Stimulated activated CD4-positive, alpha-beta T cell treated with anti-CD3 and anti-CD28 coated beads, TNF-alpha, amount 100 ng/mL, for 1 hour (primary cell): ENCODE measurements around the gene IRGQ.
"Not testable (repeated sequence)": the region's sequence is repeated elsewhere in the genome, so short reads cannot be mapped to it uniquely, and the experiment has no call there.

ENCODE experiments used
- DNase-seq, 3 donors: peaks; one replicate each; pipeline ENCODE4 v3.0.0-alpha.2; 2020; ENCODE audit warnings: low read depth in 3 of 3, low spot score in 1 of 3

IRGQ gene

DNA sequence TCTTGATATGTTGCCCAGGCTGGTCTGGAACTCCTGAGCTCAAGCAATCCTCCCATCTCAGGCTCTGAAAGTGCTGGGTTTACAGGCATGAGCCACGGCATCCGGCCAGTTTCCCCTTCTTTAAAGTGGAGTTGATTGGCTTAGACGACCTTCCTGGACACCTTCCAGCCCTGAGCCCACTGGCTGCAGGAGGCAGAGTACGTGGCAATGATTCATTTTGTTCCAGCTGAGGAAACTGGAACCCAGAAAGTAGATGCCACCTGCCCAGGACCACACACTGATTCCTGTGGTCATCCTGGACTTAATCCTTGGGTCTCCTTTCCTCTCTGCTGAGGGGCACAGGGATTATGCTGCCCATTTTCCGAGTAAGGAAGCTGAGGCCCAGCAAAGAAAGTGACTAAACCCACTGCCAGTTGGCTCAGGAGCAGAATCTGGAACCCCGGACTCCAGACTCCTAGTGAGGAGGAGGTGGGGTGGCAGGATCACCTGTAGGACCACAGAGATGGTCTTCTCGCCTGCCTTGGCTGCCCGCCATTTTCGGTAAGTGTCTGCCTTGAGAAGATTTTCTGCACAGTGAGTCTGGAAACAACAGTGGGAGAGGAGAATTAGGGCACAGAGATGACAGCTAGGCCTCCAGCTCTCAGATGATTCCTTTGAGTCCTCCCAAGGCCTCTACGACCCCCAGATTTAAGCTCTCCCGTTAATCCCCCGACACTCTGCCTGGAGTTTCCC lies 21.3 kb downstream of the IRGQ start:
- DNase-seq, result no peak

DNA sequence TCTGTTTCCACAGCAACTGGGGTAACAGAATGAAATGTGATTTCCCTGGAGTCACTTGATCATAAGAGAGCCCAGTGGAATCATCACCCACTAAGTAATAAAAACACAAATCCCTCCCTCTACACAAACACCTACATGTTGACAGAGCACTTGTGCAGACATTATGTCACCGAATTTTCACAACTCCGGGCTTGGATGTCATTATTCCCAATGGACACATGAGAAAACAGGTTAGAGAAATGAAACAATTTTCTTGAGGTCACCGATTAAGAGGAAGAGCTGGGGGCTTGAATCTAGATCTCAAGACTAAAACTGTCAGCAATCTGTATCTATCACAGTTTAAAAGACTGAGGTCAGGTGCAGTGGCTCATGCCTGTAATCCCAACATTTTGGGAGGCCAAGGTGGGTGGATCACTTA lies 23.8 kb downstream of the IRGQ start:
- no peak for DNase-seq

DNA sequence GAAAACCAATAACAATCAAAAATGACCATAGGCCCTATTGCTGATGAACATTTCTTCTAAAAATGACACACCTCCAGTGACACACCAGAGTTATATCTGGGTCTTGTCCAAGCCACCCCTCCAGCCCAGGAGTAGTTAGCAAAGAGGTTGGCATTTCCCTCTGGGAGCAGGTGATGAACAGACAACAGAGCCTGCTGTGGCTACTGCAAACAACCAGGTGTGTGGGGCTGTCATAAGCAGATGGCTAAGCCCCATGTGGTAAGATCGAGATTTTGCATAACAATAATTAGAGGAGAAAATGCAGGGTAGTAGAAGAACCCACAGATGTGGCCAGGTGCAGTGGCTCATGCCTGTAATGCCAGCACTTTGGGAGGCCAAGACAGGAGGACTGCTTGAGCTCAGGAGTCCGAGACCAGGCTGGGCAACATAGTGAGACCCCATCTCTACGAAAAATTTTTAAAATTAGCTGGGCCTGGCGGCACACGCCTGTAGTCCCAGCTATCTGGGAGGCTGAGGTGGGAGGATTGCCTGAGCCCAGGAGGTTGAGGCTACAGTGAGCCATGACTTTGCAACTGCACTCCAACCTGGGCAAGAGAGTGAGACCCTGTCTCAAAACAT lies 25.7 kb downstream of the IRGQ start:
- no peak for DNase-seq

DNA sequence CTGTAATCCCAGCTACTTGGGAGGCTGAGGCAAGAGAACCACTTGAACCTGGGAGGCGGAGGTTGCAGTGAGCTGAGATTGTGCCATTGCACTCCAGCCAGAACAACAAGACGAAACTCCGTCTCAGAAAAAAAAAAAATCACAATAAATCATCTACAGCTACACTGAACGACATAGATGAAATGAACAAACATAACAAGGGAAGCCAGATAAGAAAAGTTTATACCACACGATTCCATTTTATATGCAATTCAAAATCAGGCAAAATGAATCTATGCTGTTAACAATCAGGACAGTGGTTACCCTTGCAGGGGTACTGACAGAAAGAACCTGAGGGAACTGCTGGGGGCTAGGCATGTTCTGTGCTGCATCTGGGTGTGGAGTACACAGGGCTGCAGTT lies 26.3 kb downstream of the IRGQ start:
- DNase-seq, result no peak

DNA sequence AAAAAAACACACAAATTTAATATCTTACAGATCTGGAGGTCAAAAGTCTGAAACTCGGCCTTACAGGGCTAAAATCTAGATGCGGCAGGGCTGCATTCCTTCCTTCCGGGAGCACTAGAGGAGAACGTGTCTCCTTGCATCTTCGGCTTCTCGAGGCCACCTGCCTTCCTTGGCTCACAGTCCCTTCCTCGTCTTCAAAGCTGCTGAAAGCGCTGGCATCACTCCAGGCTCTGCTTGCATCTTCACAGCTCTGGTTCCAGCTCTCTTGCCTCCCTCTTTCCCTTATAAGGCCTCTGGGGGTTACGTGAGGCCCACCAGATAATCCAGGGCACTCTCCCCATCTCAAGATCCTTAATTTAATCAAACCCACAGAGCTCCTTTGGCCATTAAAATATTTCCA lies 31.1 kb downstream of the IRGQ start:
- no peak for DNase-seq

DNA sequence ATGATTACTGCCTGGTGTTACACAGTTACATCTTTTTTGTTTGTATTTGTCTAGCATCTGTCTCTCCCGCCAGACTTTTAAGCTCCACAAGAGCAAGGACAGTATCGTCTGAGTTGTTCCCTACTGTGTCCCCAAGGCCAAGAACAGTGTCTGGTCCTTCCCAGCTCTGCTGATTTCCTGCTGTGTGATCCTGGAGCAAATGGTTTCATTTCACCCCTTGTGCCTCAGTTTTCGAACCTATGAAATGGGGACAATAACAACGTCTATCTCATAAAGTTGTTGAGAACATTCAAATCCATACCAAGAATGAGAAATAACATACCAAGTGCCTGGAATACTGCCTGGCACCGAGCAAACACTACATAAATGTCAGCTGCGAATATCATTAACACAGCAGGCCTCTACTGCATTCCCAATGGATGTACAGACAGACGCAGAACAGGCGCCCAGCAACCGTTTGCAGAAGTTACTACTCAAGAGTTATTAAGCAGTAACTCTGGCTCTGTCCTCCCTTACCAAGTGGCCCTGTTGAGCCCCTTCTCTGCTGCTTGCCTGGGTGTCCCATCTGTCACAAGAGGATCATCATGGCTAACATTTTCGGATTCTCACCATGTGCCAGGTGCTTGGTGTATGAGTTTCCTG lies 32.0 kb downstream of the IRGQ start:
- no peak for DNase-seq

DNA sequence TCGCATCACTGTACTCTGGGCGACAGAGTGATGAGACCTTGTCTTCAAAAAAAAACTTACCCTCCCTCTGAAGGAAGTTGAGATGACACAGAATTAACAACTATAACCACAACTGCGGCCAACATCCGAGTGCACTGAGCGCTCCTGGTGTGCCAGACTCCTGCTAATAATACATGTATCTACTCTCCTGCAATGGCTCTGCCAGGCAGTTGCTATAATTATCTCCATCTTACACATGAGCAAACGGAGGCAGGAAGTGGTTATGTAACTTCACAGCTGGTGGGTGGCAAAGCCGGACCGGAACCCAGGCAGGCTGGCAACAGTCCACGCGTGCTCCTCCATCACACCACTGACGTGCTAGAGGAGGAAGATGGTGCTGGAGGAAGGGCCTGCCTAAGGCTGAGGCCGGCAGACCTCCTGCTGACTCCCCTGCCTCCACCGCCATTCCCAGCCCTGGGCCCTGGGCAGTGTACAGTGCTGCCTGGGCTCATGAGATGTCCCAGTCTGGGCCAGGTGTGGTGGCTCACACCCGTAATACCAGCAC lies 33.2 kb downstream of the IRGQ start:
- DNase-seq, result peak; percentile 23 to 55 (median 40)

DNA sequence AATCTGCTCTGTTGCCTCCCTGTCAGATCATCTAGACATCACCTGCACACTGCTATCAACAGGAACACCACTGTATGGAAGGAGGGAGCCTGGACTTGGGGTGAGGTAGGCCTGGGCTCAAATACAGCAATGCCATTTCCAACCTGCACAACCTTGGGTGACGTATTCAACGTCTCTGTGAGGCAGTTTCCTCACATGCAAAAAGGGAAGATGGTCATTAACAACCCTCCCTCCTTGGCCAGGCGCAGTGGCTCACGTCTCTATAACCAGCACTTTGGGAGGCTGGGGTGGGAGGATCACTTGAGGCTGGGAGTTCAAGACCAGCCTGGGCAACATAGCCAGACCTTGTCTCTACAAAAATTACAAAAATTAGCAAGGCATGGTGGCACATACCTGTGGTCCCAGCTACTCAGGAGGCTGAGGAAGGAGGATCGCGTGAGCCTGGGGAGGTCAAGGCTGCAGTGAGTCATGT lies 33.7 kb downstream of the IRGQ start:
- no peak for DNase-seq

DNA sequence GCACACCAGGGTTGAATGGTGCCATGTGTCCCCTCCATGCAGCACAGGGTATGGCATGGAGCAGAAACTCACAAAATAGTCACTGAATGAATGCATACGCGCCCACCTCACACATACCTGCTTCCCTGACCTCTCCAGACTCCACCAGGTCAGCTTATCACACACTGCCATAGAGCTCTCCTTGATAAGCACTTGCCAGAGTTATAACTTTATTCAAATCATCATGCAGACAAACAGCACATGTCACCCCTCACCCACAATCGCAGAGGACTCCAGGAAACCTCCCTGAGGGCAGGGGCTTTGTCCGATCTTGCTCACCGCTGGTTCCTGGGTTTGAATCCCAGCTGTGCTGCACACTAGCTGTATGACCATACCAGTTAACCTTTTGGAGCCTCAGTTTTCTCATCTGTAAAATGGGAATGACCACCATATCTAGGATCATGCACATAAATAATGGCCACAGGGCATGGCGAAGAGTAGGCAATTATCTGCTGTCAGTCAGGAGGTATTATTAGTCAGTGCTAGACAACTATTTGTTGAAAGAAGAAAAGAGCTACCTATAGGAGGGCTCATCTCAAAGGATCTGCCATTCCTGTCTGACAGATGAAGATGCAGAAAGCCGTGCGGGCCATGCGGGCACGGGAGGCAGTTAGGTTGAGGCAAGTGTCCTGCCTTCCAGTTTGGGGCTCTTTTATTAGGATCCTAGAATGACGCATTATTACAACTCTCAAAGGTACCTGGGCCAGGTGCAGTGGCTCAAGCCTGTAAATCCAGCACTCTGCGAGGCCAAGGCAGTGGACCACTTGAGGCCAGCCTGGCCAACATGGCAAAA lies 34.6 kb downstream of the IRGQ start:
- DNase-seq, result no peak

DNA sequence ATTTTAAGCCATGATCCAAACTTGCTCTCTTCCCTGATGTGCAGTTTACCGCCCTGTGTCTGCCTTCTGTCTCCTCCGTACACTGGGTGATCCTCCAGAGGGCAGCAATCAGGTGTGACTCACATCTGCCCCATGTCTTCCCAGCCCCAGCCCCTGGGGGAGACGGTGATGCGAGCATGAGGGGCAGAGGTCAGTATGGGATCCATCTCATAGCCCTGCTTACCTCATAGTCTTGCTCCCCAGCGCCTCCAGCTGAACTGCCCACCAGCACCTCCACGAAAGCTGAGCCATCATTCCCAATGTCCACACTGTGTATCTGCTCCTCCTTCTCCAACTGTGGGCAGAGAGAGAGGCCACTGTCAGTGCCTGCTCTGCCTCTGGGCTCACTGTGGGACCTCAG lies 35.2 kb downstream of the IRGQ start:
- no peak for DNase-seq

DNA sequence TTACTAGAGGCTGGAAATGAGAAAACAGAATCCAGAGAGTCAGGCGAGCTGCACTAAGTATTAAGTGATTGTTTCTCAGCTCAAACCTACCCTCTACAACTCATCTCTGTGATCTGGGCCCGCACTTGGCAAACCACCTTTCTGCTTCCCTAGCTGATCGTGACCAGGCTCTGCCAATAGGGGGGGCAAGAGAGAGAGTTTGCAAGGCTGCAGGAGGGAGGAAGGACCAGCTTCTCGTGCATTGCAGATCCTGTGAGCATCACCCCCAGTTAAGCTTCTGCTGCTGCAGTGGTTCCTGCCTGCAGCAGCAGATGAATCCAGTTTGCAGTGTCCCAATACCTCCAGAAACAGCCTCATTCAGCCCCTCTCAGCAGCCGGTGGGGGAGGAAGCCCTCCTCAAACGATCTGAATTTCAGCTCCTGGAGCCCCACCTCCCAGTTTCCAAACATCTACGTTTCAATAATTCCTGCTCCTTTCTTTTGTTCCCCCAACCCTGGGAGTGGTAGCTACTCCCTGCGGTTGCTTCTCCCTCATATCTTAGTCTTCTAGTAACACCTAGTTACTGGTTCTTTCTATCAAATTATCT lies 40.7 kb downstream of the IRGQ start:
- peak; percentile 57 to 66 (median 66) for DNase-seq

DNA sequence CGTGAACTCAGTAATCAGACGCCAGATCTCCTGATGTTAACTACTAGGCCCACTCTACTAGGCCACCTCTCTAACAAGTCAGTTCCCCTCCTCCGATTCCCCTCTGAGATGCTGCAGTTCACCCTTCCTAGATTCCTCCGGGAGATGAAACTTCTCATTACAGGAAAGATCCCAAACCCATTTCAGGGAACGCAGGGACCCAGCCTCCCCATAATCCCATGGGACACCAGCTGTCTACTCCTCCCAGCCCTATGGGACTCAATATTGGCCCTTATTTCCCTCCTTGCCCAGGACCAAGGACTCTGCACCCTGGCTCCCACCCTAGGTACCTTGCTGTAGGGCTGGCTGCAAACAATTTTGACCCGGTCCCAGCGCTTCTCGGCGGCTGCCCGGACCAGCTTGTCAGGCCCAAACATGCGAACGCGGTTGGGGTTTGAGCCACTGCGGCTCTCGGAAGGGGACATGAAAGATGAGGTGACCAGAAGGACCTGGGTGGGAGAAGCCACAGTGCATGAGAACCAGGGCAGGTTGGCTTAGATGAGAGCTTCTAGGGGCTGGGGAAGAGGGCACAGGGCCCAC lies 41.5 kb downstream of the IRGQ start:
- no peak for DNase-seq

DNA sequence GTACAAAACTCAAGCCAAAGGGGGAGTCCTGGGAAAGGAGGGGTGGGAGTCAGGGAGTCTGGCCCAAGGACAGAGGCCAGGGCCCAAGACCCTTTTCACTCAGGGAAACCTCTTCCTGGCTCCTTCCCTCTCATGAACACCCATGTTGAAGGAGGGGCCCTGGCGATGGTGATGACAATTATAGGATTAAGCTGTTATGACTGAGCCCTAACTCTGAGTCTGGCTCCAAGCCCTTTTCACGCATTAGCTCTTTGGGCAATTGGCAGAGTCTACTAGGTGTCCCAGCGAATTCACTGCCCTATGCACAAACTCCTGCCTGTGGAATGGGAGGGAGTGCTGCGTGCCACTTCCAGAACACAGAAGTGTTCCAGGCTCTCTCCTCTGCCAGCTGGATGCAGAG lies 42.3 kb downstream of the IRGQ start:
- DNase-seq, result no peak

DNA sequence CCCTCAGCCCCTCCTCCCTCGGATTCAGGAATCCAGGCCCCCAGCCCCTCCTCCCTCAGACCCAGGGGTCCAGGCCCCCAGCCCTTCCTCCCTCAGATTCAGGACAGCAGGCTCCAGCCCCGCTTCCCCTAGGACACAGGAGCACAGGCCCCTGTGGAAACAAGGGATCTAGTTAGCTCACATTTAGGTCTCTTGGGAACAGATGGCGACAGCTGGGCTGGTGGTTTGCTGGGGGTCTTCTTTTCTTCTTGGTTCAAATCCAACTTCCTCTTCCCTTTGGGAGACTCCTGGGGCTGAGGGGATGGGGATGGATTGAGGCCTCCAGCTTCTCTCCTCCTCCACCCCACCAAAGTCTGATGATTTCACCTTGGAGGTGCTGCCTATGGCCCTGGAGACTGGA lies 43.3 kb downstream of the IRGQ start:
- DNase-seq, result no peak

DNA sequence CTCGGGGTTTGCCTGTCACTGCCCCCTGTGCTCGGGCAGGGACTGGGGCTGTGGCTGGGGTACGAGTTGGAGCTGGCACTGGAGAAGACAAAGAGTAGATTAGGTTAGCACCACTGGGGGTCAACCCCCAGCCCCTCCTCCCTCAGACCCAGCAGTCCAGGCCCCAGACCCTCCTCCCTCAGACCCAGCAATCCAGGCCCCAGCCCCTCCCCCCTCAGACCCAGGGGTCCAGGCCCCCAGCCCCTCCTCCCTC lies 43.8 kb downstream of the IRGQ start:
- DNase-seq, result no peak

DNA sequence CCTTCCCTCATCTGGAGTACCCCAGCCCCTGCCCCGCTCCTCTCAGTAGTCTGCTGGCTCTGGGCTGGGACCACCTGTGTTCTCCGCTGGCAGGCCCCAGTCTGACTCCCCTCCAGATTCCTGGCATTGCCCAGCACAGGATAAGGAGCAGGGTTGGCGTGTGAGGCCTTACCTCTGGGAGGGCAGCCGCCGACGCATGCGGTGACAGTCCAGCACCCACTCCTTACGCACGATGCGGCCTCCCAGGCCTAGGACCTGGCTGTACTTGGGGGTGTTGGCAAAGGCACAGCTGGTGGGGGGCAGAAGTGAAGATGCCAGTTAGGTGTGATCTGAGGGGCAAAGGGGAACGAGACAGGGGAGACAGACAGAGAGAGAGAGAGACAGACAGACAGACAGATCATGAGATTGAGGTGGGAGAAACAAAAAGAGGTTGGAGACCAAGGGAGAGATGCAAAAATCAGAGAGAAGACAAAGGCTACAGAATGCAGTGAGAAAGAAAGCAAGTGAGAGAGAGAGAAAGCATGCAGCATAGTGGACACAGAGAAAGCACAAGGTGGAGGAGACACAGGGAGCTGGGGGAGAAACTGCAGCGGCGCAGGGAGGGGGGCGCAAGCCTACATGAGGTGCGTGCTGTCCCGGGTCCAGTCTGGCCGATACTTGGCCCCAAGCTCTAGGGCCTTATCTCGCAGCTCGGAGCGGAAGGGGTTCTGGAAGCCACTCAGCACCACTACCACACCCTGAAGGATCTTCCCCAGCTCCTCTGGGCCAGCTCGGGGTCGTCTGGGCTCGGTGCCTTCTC lies 44.3 kb downstream of the IRGQ start:
- no peak for DNase-seq

DNA sequence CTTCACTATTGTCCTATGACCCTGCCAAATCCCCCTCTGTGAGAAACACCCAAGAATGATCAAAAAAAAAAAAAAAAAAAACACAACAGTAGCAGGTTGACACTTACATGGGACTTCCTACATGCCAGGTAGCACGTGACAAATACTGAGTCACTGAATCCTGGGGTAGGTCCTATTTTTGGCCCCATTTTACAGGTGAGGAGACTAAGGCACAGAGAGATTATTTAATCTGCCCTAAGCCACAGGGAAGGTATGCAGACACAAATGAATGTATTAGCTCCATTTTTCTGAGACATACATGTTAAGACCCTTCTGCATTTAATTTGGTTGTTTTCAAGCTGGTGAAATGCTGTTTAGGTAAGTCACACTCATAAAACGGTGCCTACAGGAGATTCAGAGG lies 47.2 kb downstream of the IRGQ start:
- no peak for DNase-seq

DNA sequence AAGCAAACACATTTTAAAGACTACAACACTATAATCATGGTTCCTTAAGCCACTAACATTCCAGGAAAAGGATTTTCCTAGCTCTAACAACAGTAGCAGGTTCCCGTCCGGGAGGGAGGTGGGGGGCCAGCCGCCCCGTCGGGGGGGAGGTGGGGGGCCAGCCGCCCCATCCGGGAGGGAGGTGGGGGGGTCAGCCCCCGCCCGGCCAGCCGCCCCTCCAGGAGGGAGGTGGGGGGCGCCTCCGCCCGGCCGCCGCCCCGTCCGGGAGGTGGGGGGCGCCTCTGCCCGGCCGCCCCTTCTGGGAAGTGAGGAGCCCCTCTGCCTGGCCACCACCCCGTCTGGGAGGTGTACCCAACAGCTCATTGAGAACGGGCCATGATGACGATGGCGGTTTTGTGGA lies 48.0 kb downstream of the IRGQ start:
- DNase-seq, result not testable (repeated sequence)

DNA sequence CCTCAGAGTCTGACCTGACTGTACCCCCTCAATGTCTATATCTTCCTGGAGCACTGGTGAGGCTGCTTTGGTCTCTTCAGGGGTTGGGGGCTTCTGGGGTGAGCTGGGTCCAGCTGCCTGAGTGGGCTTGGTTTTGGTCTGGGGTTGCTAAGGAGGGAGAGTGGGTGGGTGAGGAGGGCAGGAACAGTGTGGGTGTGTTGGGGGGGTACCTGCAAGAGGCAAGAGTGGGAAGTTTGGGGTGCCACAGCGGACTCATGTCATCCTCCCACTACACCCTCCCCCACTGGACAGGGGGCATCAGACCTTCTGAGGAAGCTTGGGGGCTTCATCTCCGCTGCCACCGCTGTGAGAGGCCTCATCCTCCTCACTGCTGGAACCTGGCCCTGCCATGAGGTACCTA lies 49.4 kb downstream of the IRGQ start:
- DNase-seq, result no peak

DNA sequence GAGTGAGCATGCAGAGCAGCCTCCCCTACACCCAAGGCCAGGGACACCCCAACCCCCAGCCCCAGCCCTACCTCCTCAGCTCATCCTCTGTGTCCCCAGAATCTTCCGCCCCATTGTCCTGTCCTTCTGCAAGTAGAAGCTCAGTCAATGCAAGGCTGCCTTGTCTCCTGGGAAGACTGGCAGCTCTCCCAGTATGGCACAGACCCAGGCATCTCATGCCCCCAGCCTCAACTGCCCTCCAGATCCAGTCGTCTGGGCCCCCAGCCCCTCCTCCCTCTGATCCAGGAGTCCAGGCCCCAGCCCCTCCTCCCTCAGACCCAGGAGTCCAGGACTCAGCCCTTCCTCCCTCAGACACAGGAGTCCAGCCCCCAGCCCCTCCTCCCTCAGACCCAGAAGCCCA lies 50.0 kb downstream of the IRGQ start:
- no peak for DNase-seq
